Lung microvascular endothelial cell (primary cell): ENCODE measurements around the gene POU4F1. TPM values are rescaled to one million over a fixed set of nuclear protein-coding genes. Genes with fewer than 3 reads are reported as not detected.
"Not testable (repeated sequence)": the region's sequence is repeated elsewhere in the genome, so short reads cannot be mapped to it uniquely, and the experiment has no call there.

ENCODE experiments used
- DNase-seq, 2 donors: peaks; one replicate each; pipeline versions ENCODE4 v3.0.0 to v3.0.0-alpha.2; 2010; ENCODE audit warnings: low read depth in 2 of 2
- total RNA-seq: library from RNA; depleted of rRNA; stranded (reverse); fragments of >200 nt; gene quantifications from 2 replicates; pipeline ENCODE4 v1.2.1, GENCODE V29; 2014

The POU4F1 gene, protein sequence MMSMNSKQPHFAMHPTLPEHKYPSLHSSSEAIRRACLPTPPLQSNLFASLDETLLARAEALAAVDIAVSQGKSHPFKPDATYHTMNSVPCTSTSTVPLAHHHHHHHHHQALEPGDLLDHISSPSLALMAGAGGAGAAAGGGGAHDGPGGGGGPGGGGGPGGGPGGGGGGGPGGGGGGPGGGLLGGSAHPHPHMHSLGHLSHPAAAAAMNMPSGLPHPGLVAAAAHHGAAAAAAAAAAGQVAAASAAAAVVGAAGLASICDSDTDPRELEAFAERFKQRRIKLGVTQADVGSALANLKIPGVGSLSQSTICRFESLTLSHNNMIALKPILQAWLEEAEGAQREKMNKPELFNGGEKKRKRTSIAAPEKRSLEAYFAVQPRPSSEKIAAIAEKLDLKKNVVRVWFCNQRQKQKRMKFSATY
- total RNA-seq = under 0.01 and 0.20 TPM in 2 replicates

DNA sequence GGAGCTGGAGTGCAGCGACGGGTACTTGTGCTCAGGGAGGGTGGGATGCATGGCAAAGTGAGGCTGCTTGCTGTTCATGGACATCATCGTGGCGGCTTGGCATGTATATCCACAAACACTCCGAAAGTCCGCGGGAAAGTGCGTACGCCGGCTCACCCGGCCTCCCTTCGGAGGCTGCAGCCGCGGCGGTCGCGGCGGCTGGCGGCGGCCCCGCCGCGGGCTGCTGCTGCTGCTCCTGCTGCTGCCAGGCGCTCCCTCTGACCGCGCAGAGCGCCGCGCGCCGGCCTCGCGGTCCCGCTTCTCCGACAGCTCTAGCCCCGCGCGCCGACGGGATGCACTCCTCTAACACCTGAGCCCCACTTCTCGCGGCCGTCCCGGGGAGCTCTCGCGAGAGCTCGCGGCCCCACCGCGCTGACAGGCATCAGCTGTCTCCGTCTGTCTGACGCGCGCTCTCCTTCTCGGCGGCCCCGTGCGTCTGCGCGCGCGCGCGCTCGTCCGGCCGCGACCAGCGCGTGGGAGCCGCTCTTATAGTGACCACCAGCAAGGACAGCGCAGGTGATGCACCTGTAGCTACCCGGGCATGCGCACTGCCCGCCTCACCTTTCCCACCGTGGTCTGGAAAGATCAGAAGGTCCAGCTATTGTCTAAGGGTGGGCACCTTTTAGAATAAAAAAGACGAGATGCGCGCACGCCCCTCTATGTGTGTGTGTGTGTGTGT lies at the start of gene POU4F1:
POU4F1 (minus strand) TSS at position 313 of the 718 bp plus-strand sequence; CDS start at position 87, 226 bp downstream.
- DNase-seq = peak; percentile 53 to 78

DNA sequence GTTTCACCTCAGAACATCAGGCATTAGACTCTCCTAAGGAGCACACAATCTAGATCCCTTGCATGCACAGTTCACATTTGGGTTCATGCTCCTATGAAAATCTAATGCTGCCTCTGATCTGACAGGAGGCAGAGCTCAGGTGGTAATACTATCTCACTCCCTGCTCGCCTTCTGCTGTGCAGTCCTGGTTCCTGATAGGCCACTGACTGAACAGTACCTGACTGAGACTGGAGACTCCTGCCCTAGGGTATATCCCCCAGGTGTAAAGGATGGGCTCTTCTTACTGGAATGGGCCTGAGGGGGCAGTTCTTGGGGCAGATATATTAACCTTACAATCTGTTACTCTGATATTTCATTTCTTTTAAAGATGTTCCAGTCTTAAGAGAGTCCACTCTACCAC lies 49.3 kb upstream of the POU4F1 start:
- DNase-seq = no peak

DNA sequence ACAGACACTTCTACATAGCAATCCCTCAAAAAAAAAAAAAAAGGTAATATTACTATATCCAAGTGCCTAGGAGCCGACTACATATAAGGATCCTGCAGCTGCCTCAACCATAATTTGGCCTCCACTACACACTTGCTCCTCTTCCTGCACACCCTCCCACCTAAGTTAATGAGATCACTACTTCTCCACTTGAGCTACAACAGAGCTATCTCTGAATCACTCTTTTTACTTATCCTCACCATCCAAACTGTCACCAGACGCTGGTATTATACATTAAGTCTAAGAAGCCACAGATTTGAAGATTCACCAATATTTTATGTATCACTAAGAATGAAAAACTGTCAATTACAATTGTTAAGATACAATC lies 47.3 kb upstream of the POU4F1 start:
- no peak for DNase-seq

DNA sequence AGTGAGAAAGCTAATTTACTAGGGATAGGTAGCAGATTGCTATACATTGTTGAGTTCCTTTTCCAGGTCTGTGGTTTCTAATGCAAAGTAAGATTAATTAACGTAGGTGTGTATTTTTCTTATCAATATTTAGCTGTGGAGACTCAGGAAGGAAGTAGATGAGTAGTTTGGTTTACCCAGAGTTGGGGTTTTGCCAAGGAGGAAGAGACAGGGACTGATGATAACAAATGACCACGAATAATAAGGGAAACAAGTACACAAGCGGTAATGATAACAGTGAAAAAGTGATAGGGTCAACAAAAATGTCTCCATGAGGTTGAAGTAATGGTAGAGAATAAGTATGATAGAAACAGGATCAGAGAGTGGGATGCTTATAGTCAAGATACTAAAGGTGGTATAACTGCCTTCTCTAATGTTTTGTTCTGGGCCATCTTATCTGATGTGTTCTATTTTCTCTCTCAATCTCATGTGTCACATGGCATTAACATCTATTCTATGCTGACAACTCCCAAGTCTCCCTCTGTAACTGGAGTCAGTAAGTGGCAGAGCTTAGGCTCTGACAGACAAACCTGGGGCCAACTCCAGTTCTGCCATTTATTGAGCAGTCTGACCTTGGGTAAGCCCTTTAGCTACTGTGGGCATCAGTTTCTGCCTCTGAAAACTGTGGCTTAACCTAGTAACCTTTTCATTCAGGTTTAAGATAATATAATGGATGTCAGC lies 46.8 kb upstream of the POU4F1 start:
- peak; percentile 59 to 77 for DNase-seq

DNA sequence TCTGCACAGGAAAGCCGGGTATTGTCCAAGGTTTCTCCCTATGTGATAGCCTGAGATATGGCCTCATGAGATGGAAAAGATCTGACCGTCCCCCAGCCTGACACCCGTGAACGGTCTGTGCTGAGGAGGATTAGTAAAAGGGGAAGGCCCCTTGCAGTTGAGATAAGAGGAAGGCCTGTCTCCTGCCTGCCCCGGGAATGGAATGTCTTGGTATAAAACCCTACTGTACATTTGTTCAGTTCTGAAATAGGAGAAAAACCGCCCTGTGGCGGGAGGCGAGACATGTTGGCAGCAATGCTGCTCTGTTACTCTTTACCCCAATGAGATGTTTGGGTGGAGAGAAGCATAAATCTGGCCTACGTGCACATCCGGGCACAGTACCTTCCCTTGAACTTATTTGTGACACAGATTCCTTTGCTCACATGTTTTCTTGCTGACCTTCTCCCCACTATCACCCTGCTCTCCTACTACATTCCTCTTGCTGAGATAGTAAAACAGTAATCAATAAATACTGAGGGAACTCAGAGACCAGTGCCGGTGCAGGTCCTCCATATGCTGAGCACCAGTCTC lies 43.8 kb upstream of the POU4F1 start:
- DNase-seq = not testable (repeated sequence)

DNA sequence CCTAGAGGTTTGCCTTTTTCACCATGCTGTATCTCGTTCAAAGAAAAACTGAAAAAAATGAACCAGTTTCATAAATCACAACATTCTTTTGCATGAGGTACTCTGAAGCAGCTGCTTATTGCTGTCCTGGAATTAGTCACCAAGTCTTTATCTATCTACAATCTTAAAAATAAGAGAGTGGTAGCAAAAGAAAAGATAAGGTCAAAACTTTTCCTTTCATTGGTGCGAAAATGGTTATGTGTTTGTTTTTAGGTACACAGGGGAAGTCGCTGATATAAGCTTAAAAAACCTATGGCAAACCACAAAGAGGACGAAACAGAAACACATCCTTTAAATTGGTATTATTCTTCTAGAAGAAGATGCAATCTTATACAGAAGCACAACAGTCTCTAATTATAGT lies 34.9 kb upstream of the POU4F1 start:
- DNase-seq = no peak

DNA sequence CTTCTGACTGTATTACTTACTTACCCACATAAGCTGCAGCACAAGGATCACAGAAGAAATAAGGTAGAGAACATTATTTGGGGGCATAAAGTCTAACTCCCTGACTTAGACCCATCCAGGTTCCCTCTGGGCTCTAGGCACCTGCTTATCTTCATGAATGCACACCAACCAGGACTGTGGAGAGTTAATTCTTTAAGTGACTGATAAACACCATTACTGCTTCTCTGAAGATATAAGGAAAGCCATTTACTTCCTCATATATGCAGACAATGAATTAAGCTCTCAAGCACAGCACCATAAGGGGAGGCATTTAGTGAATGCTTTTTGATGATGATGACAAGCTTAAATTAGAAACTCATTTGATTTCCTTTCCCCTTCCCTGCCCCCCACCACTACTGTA lies 33.1 kb upstream of the POU4F1 start:
- DNase-seq = no peak

DNA sequence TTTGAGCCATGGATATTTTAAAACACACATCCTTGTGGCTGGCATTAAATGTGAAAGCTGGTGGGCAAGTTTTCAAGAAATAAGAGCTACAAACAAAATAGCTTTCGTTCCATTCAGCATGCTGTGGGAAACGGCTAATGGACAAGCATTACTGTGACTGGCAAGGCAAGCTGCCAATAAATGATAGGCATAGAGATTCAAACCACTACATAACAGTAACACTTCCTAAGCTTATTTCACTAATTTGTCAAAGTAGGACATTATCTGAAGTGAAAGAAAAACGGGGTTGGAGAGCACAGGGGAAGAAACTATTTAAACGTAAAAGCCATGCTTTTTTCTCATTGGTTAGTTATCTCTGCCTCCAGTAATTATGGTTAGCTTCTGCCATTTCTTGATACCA lies 29.6 kb upstream of the POU4F1 start:
- peak; percentile 5 to 53 for DNase-seq

DNA sequence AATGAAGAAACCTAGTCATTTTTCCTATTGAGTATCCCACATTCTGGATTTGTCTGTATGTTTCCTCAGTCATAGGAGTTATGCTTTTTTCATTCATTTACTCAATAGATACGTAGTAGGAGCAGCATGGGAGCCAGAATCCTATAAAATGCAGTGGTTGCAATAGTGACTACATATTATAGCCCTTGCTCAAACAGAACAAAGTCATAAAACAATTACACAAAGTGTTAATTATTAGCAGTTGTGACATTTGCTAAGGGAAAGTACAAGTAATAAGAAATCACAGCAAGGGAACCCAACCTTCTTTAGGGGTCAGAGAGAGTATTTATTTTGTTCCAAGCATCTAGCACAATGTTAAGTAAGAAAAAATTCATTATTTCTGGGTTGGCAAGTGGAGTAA lies 27.7 kb upstream of the POU4F1 start:
- no peak for DNase-seq

DNA sequence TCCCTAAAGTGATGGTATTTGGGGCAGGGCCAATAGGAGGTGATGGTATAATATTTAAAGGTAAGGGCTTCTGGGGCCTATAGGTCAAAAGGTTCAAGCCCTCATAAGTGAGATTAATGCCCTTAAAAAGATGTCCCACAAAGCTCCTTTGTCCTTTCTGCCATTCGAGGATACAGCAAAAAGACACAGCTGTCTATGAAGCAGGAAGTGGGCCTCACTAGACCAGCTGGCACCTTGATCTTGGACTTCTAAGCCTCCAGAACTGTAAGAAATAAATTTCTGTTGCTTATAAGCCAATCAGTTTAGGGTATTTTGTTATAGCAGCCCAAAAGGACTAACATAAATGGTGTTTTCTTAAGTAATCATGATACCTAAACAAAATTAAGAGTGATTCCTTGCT lies 27.2 kb upstream of the POU4F1 start:
- no peak for DNase-seq

DNA sequence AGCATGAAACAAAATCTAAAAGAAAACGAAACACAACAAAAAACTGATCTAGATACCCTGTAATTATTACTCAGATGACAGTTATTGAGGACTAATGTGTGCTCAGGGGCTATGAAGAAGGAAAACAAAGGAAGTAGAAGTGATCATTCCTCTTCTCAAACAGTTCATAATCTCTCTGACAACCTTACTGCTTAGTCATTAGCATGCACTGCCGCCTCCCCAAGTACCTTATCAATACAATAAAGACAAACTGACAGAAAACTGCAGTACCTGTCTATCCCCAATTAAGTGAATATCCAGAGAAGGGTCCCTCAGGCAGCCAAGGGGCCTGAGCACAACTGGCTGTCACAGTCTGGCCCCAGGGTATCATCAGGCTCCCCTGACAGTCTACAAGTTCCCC lies 22.0 kb upstream of the POU4F1 start:
- DNase-seq = no peak

DNA sequence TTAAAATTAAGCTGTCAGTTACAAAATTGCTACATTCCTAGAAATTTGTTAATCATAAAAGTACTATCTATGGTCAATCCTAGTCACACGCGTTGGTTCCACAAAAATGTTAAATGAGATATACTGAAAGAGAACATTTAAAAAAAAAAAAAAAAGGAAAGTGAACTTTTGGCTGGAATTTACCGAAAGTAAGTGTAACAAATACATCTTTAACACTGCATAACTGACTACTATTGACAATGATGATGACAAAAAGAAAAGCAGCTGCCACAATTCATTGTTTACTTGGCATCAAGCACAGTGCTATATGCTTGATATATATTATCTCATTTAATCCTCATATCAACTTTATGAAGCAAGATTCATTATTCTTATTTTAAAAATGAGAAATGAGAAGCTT lies 19.8 kb upstream of the POU4F1 start:
- DNase-seq = no peak

DNA sequence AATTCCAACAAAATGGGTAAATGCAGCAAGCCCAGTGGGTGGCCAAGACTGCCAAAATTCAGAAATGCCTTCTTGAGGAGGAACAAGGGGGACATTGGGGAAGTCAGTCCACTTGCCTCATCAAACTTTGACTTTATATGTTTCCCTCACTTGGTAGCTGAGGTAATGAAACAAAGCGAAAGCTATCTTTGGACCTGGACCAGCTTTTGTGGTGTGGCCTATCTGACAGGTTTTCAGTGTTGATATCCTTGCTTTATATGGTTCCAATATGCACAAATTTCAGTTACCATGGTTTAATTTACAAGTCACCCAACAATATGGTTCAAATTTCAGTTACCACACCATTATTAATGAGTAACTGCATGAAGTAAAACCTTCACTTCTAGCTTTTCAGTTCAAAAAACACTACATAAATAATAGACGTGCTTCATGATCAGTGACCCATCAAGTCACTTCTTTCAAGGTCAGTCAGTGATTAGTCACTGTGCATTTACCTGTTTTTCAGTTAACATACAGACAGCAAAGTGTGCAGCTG lies 17.7 kb upstream of the POU4F1 start:
- DNase-seq = no peak

DNA sequence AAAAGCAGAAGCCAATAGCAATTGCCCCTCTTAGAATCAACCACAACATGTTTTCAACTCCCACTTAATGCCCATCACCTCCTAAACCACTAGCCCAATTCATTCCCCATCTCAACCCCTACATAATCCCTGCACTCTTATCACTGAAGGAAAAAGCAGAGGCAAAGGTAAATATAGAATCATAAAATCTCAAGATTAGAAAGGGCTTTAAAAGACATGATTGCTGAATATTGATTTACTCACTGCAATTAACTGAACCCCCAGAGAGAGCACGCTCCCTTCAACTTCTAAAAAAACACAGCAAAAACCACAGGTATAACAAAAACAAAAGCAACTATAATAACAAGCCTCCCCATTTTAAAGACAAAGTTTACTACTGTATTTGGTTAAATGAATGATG lies 15.1 kb upstream of the POU4F1 start:
- DNase-seq = no peak

DNA sequence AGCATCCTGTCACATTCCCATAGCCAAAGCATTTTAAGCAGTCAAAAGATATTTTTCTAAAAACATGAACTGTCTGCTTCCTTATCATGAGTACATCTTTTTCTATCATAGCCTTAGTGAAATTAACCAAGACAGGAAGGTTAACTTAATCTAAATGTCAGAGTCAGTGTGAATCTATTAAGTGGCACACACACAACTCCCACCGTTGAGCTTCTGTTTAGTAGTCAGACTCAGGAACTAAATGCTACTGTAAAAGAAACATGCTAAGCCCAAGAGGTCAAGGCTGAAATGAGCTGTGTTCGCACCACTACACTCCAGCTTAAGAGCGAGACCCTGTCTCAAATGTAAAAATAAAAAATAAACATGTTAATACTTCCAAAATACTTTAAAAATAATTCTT lies 7.7 kb upstream of the POU4F1 start:
- no peak for DNase-seq

DNA sequence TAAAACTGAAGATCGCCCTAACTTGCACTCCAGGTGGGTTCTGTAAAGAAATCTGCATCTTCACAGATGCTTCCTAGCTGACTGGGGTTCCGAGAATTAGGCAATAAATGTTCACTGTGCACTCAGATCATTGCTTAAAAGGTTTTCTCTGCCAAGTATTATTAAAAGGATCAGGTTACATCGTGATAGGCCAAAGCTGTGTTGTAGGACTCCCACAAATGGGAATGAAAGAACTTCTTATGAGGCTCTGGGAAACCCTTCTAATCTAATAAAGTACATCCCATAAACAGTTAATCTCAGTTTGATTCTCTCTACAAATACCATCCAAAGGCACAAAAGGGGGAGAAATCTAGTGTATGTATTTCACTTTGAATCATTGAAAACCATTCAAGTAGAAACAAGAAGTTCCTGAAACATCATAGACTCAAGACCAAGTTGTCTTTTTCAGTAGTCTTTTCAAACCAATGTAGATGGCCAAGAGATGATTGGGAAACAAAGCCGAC lies 7.1 kb upstream of the POU4F1 start:
- no peak for DNase-seq

DNA sequence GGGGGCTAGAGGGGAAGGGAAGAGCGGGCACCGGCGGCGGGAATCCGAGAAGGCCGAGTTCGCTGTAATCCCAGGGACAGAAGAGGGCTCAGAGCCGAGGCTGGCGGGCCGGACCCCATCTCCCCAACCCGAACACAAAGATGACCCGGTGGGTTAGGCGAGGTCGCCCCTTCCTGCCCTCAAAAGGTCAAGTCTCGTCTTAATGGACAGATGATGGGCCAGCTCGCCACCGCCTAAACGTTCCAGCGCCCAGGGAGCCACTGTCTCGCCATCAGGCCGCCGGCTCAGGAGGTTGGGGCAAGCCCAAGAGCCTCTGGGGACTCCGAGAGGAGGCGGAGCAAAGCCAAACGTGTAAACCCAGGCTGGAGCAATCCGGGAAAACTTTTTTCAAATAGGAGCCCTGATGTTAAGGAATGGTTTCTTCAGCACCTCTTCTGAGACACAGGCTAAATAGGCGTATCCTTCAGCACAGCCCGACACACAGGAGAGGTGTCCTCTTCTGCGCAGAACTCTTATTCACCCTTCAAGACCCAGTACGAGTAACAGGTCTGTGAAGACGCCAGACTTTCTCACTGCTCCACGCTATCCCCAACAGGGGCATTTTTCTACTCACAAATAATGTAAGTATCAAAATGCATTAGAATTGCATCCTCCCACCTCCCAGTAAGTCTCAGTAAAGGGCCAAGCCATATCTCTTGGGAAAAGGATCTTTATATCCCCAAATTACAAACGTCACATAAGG lies 6.3 kb upstream of the POU4F1 start:
- DNase-seq = no peak

DNA sequence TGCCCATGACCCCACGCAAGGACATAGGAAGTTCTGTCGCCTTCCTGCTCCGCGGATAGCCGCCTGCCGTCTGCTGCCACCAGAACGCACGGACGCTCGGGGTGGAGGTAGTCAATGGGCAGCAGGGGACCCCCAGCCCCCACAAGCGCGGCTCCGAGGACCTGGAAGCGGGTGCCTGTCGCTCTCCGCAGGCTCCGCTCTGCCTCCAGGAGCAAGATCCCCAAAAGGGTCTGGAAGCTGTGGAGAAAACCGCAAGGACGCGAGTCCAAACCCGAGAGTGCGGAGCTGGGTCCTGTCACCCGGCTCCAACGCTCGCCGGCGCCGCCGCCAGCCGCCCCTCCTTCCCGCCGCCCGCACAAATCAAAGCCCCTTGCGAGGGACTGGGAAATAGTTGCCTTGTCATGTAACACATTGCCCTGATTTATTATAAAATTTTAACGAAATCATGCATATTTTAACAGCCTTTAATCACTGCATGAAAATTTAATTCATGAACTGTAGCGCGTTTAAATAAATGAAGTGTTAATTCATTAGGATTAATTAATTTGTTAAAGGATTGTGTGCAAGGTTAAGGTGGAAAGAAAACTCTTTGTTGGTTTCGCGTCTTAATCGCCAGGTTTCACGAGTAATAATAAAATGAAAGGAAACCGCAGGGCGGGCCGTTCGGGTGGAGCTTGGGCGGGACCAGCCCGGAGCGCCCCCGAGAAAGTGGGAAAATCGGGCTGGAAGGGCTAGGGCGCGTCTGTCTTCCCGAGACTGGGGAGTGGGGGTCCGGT lies 5.5 kb upstream of the POU4F1 start:
- DNase-seq = peak in 1 of 2 donors; percentile 31

DNA sequence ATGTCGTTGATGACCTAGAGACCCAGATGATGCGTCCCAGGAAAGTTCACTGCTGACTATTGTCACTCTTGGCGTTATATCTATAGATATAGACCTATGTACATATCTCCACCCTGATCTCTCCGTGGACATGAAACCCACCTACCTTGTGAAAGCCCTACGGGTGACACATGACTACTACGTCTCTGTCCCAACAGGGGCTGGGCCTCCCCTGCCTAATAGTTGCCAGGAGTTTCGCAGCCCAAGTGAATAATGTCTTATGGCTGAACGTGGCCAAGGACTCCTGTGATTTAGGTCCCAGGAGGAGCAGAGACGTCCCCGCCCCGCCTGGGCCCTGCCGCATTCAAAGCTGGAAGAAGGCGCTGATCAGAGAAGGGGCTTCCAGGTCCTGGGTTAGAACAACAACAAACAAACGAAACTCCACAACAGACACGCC lies 4.9 kb upstream of the POU4F1 start:
- DNase-seq = no peak
